SIG-M5 treated with dmso at 0.1 percent for 504 hours (cell line): ENCODE data around the gene EEF2K.
"Not testable (repeated sequence)": the region's sequence is repeated elsewhere in the genome, so short reads cannot be mapped to it uniquely, and the experiment has no call there.

ENCODE experiments used
- DNase-seq: peaks from one replicate; lab custom pipeline; 2025; ENCODE audit not compliant: unreplicated experiment; lab: John Stamatoyannopoulos, UW

EEF2K gene

GRCh38 chr16:22210285-22210684, 4.2 kb downstream of the EEF2K start:
- DNase-seq, result no peak

GRCh38 chr16:22210854-22211253, 4.8 kb downstream of the EEF2K start:
- no peak for DNase-seq

- no peak for DNase-seq
Observed at GRCh38 chr16:22213236-22213635, 7.2 kb downstream of the EEF2K start.

GRCh38 chr16:22213801-22214200, 7.7 kb downstream of the EEF2K start:
- DNase-seq, result no peak

- no peak for DNase-seq
Observed at GRCh38 chr16:22214402-22214801, 8.3 kb downstream of the EEF2K start.

- DNase-seq, result no peak
Observed at GRCh38 chr16:22214889-22215288, 8.8 kb downstream of the EEF2K start.

- peak; percentile 55 for DNase-seq
Observed at GRCh38 chr16:22216191-22216831, 10.2 kb downstream of the EEF2K start.

GRCh38 chr16:22216832-22217225, 10.8 kb downstream of the EEF2K start:
- not testable (repeated sequence) for DNase-seq

- DNase-seq, result no peak
Observed at GRCh38 chr16:22217890-22218730, 12.0 kb downstream of the EEF2K start.

GRCh38 chr16:22219389-22220068, 13.5 kb downstream of the EEF2K start:
- DNase-seq, result no peak

GRCh38 chr16:22220069-22220440, 14.0 kb downstream of the EEF2K start:
- no peak for DNase-seq

GRCh38 chr16:22220714-22221113, 14.6 kb downstream of the EEF2K start:
- DNase-seq, result no peak

- DNase-seq, result no peak
Observed at GRCh38 chr16:22222006-22222405, 15.9 kb downstream of the EEF2K start.

- no peak for DNase-seq
Observed at GRCh38 chr16:22222998-22223397, 16.9 kb downstream of the EEF2K start.

- no peak for DNase-seq
Observed at GRCh38 chr16:22225060-22225459, 19.0 kb downstream of the EEF2K start.

GRCh38 chr16:22229889-22230288, 23.8 kb downstream of the EEF2K start:
- DNase-seq, result no peak

GRCh38 chr16:22232277-22233036, 26.4 kb downstream of the EEF2K start:
- DNase-seq, result peak; percentile 45

- DNase-seq, result no peak
Observed at GRCh38 chr16:22233037-22233372, 26.9 kb downstream of the EEF2K start.

- no peak for DNase-seq
Observed at GRCh38 chr16:22235839-22236745, 30.0 kb downstream of the EEF2K start.

GRCh38 chr16:22239131-22239805, 33.2 kb downstream of the EEF2K start:
- no peak for DNase-seq
